ENCODE measurements around the gene DMKN. TPM values are rescaled to one million over a fixed set of nuclear protein-coding genes. Genes with fewer than 3 reads are reported as not detected.

DMKN gene
- total RNA-seq, 1 donor = 2.2 TPM

Other genes starting within 250 kb of the DMKN start
- 50.1 and 58.3 TPM in 2 replicates for gene USF2, start 244.7 kb downstream of the DMKN start, total RNA-seq
- not detected in 2 replicates for gene HAMP, start 231.1 kb downstream of the DMKN start, total RNA-seq
- not detected in 2 replicates for gene MAG, start 221.5 kb downstream of the DMKN start, total RNA-seq
- gene CD22, start 184.5 kb downstream of the DMKN start, total RNA-seq = 0.32 TPM in 1 of 2 replicates, not detected in the other
- gene FFAR1, start 165.7 kb downstream of the DMKN start, total RNA-seq = not detected in 2 replicates
- gene FFAR3, start 155.2 kb downstream of the DMKN start, total RNA-seq = not detected in 2 replicates
- gene GPR42, start 142.6 kb downstream of the DMKN start, total RNA-seq = not detected in 2 replicates
- gene FFAR2, start 65.4 kb downstream of the DMKN start, total RNA-seq = not detected in 2 replicates
- not detected in 2 replicates for gene KRTDAP, start 23.2 kb downstream of the DMKN start, total RNA-seq
- gene SBSN, start 14.7 kb upstream of the DMKN start, total RNA-seq = under 0.01 TPM in 1 of 2 replicates, not detected in the other
- gene GAPDHS, start 19.8 kb upstream of the DMKN start, total RNA-seq = not detected in 2 replicates
- gene TMEM147, start 32.0 kb upstream of the DMKN start, total RNA-seq = 77.3 and 81.2 TPM in 2 replicates
- gene ATP4A, start 50.0 kb upstream of the DMKN start, total RNA-seq = not detected in 2 replicates
- gene PMIS2, start 72.5 kb upstream of the DMKN start, total RNA-seq = not detected in 2 replicates
- gene HAUS5, start 99.1 kb upstream of the DMKN start, total RNA-seq = 6.5 and 6.8 TPM in 2 replicates
- gene RBM42, start 115.4 kb upstream of the DMKN start, total RNA-seq = 41.0 and 54.1 TPM in 2 replicates
- gene ETV2, start 128.1 kb upstream of the DMKN start, total RNA-seq = under 0.01 and 0.86 TPM in 2 replicates
- gene COX6B1, start 134.7 kb upstream of the DMKN start, total RNA-seq = 165 and 215 TPM in 2 replicates
- not detected in 2 replicates for gene UPK1A, start 152.9 kb upstream of the DMKN start, total RNA-seq
- not detected in 2 replicates for gene ZBTB32, start 190.9 kb upstream of the DMKN start, total RNA-seq
- 5.6 and 7.4 TPM in 2 replicates for gene KMT2B, start 204.4 kb upstream of the DMKN start, total RNA-seq
- 0.43 and 0.64 TPM in 2 replicates for gene IGFLR1, start 228.8 kb upstream of the DMKN start, total RNA-seq
- gene U2AF1L4, start 231.8 kb upstream of the DMKN start, total RNA-seq = 4.7 and 5.8 TPM in 2 replicates
- 14.7 and 18.7 TPM in 2 replicates for gene PSENEN, start 232.0 kb upstream of the DMKN start, total RNA-seq
- gene LIN37, start 234.9 kb upstream of the DMKN start, total RNA-seq = 13.8 and 14.2 TPM in 2 replicates
- gene HSPB6, start 243.4 kb upstream of the DMKN start, total RNA-seq = 20.7 and 44.8 TPM in 2 replicates
- gene PROSER3, start 244.5 kb upstream of the DMKN start, total RNA-seq = 8.7 and 9.5 TPM in 2 replicates